ENCODE results near the gene RHBDD1.

GRCh38 chr2:226953206-226953605 lies 117.4 kb downstream of the RHBDD1 start:
- no peak for TF ChIP-seq EZH2 (IDR thresholded peaks at IDR 0.05; ENCODE audit: insufficient read depth, poor library complexity, severe bottlenecking)
- no peak for TF ChIP-seq EZH2phosphoT487 (IDR thresholded peaks at IDR 0.05; ENCODE audit: insufficient read depth, low read depth)

All from GM23248 (cell line).